ENCODE results near the gene CENPS. TPM values are rescaled to one million over a fixed set of nuclear protein-coding genes. Genes with fewer than 3 reads are reported as not detected.

CENPS gene
- total and polyA plus RNA-seq, 2 of the 8 experiments (the other 6 are each of a cell fraction or from before 2014, with no cell fraction given): 7.8 to 20.3 TPM

GRCh38 chr1:10415211-10415930, 14.9 kb upstream of the CENPS start:
- Histone ChIP-seq H3K4ac (replicated peaks; ENCODE audit: insufficient read length, low read depth, low read length) (no peak overlapping the region), H4K20me1 (replicated peaks in 1 of 2; ENCODE audit: control insufficient read depth in 1 of 2, insufficient read depth in 2 of 2, low read length in 2 of 2) (peaks cover 5% of the 10 kb centered on the region in 2 experiments), H3K14ac (ENCODE audit: insufficient read length) (no peak overlapping the region), H3K9me3 (ENCODE audit: insufficient read depth in 2 of 2, low read depth in 1 of 2, low read length in 1 of 2) (no peaks in the 10 kb centered on the region), H3K27ac (ENCODE audit: low read depth, low read length) (no peak overlapping the region), H2AFZ (ENCODE audit: low read length) (no peak overlapping the region), H3K4me3 (ENCODE audit: extremely low read depth in 1 of 4, insufficient read depth in 2 of 4, low read depth in 3 of 4, low read length in 4 of 4) (no peak overlapping the region), H4K8ac (ENCODE audit: extremely low read depth, insufficient read depth, low read length) (no peak overlapping the region), H3K9ac (replicated peaks in 1 of 4; ENCODE audit: extremely low read depth in 1 of 4, low read depth in 3 of 4, low read length in 3 of 4) (no peak overlapping the region), H3K4me2 (ENCODE audit: insufficient read depth in 1 of 2, low read depth in 2 of 2, low read length in 2 of 2) (no peak overlapping the region), H3K23me2 (ENCODE audit: low read depth, low read length) (no peaks in the 10 kb centered on the region; the same call in 1 of the 2 replicates), H4K5ac (ENCODE audit: insufficient read length, low read depth, low read length) (no peak overlapping the region), H2BK15ac (ENCODE audit: low read length) (no peak overlapping the region), H2BK12ac (ENCODE audit: low read depth, low read length) (no peak overlapping the region), H3K79me2 (ENCODE audit: control insufficient read depth in 1 of 2, insufficient read depth in 2 of 2, low read length in 2 of 2) (no peaks in the 10 kb centered on the region; a peak in 1 of 4 replicates), H3K27me3 (replicated peaks in 1 of 4; ENCODE audit: control insufficient read depth in 3 of 4, extremely low read depth in 1 of 4, insufficient read depth in 3 of 4, low read length in 3 of 4) (no peaks in the 10 kb centered on the region), H3K23ac (ENCODE audit: insufficient read length) (no peak overlapping the region), H2BK20ac (ENCODE audit: low read length) (no peak overlapping the region), H4K91ac (replicated peaks; ENCODE audit: insufficient read length, low read length) (no peak overlapping the region), H3K56ac (replicated peaks; ENCODE audit: insufficient read length, low read depth, low read length) (no peak overlapping the region), H2BK120ac (replicated peaks; ENCODE audit: low read depth, low read length) (no peak overlapping the region), H3K79me1 (ENCODE audit: low read depth, low read length) (peaks cover 2% of the 10 kb centered on the region; the same call in 1 of the 2 replicates), H3K36me3 (ENCODE audit: control insufficient read depth in 2 of 4, insufficient read depth in 4 of 4, low read length in 3 of 4) (peaks cover 44 to 95% (median 78%) of the 10 kb centered on the region in 4 experiments), H2AK5ac (ENCODE audit: low read depth, low read length) (no peak overlapping the region), H3K18ac (ENCODE audit: extremely low read depth, low read length) (no peak overlapping the region), H2BK5ac (ENCODE audit: low read depth, low read length) (no peak overlapping the region; the same call in 1 of the 2 replicates), H3K4me1 (replicated peaks in 1 of 4; ENCODE audit: control insufficient read depth in 3 of 4, insufficient read depth in 4 of 4, low read length in 3 of 4) (no peaks in the 10 kb centered on the region)
- ChIA-PET POLR2A (ENCODE audit: partially characterized antibody) (interaction anchor here (0.6 to 1.7 kb wide), 4 partner anchors 9 to 35 kb away, joined by 3 to 7 read pairs (median 4); no protein-coding TSS in a partner anchor), CTCF (ENCODE audit: partially characterized antibody) (interaction anchor here (0.7 to 1.3 kb wide), 3 partner anchors 14 to 111 kb away, joined by 3 read pairs; no protein-coding TSS in a partner anchor)
- no peak for TF ChIP-seq CHD1 (IDR thresholded peaks at IDR 0.05; ENCODE audit: low read depth, low read length)
- TF ChIP-seq BACH1 (IDR thresholded peaks at IDR 0.05; ENCODE audit: low read length): 0 out of 2 replicates have a peak, but pooled peaks have one; percentile 27
- 94% methylated on average over 6 of the region's 6 CpGs; no CpG with 5 or more reads in 1 of the 2 experiments for WGBS, 2 experiments (ENCODE audit: extremely low coverage in 1 of 2, insufficient coverage in 1 of 2, insufficient read length in 1 of 2, insufficient replicate concordance in 2 of 2, low coverage in 1 of 2, low lambda C conversion rate in 2 of 2, missing lambda C conversion rate in 1 of 2)
- no peak for FAIRE-seq
- DNase-seq (ENCODE audit: low read depth in 1 of 2, low spot score in 2 of 2): no peak

All from H1 (cell line).